Measurements from ENCODE around the gene ZFP36.

DNA sequence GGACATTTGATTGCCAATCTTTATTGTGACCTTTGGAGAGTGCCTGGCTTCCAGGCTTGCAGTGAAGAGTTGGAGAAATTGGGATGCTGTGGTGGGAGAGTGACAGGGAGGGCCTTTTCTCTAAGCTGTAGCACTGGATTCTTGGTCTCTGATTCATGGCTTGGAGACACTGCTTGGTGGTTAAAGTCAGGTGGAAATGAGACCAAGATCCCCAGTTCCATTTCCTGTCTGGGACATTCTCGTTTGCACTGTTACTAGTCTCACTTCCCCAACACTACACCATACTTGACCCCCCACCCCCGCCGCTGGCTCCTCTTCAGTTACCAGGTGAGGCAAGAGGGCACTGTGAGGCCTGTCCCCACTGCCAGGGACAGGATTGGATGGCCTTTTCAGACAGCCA is 41.6 kb downstream of the ZFP36 start:
- TF ChIP-seq, protein P1, sequence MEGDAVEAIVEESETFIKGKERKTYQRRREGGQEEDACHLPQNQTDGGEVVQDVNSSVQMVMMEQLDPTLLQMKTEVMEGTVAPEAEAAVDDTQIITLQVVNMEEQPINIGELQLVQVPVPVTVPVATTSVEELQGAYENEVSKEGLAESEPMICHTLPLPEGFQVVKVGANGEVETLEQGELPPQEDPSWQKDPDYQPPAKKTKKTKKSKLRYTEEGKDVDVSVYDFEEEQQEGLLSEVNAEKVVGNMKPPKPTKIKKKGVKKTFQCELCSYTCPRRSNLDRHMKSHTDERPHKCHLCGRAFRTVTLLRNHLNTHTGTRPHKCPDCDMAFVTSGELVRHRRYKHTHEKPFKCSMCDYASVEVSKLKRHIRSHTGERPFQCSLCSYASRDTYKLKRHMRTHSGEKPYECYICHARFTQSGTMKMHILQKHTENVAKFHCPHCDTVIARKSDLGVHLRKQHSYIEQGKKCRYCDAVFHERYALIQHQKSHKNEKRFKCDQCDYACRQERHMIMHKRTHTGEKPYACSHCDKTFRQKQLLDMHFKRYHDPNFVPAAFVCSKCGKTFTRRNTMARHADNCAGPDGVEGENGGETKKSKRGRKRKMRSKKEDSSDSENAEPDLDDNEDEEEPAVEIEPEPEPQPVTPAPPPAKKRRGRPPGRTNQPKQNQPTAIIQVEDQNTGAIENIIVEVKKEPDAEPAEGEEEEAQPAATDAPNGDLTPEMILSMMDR (IDR thresholded peaks at IDR 0.05) = no peak
- no peak for TF ChIP-seq POLR2A (IDR thresholded peaks at IDR 0.05)
